NCI-H2107 treated with DMSO at 0.1 percent for 48 hours (cell line): ENCODE results near the gene ITPR1.

Source experiments
- DNase-seq: peaks from one replicate; lab custom pipeline; 2025; ENCODE audit not compliant: unreplicated experiment; lab: John Stamatoyannopoulos, UW

The ITPR1 gene

DNA sequence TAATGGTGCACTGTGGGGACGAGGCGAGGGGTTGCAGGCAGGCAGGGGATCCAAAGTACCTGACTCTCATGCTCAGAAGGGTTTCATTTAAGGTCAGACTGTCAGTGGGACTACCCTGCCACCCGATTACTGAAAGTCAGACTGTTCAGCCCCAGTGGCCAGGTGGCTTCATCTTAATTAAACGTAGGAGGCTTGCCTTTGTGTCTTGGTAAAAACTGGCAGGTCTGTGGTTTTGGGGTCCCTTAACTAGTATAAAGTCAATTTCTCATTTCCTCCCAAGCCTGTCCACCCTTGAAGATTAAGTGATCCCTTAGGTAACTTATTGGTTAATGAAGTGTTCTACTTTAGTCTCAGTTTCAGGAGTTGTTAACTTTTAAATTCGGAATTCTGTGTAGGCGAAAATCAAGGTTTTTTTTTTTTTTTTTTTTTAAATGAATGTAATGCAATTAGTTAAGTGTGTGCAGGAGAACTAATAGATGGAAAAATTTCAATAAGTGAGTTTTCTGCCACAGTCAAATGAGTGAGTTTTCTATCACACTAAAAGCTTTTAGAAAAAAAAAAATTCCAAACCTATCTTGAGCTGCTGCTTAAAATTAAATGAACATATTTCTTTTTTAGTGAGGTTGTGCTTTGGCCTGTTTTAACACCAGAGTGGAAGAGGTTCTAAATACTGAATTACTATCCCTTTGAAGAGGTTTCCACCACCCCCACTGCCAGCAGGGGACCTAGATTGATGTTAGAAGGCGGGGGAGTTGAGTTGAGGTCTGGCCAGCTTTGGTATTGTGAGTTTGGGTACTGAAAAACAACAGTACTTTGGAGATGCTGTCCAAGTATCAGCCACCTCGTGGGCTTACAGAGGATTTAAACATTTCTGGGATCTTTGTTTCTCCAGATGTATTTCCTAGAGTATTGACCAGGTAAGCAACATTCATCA lies 15.2 kb downstream of the ITPR1 start:
- no peak for DNase-seq

DNA sequence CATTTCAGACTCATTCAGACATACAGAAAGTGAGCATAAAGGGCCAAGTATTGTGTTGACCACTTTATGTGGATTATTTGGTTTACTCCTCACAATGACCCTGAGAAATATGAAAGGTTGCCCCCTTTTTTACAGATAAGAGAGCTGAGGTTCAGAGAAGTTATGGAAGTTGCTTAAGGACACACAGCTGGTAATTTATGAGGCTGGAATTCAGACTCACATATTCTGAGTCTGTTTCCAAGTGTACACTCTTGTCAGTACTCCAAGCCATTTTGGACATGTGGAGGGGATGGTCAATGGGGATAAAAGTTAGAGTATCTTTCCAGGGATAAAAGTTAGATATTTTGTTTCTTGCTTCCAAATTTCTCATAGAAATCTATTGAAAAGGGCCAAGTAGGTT lies 15.9 kb downstream of the ITPR1 start:
- DNase-seq: no peak

DNA sequence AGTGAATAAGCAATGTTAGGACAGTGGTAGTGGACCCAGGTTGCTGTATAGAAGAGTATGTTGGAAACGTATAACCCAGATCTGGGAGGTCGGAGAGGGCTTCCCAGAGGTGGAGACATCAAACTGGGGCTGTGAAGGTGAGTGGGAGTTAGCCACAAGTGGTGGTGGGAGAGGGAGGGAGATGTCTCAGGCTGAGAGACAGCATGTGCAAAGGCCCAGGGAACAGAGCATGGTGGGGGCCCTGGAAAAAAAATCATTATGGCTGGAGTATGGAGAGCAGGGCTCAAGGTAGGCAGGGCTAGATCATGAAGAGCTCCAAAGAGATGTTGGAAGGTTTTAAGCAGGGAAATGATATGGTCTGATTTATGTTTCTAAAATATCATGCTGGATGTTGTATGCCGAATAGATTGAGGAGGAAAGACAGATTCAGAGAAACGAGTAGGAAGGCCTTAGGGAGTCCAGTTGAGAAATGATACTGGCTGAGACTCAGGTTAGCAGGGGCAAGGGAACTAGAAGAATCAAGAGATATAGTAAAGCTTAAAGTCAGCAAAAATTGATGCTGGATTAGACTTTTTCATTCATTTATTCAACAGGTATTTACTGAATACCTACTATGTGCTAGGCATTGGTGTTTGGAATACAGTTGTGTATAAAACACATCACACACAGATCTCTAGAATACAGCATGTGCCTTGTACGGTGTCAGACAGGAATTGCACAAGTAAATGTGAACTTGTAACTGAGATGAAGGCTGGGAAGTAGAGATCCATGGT lies 17.0 kb downstream of the ITPR1 start:
- no peak for DNase-seq

DNA sequence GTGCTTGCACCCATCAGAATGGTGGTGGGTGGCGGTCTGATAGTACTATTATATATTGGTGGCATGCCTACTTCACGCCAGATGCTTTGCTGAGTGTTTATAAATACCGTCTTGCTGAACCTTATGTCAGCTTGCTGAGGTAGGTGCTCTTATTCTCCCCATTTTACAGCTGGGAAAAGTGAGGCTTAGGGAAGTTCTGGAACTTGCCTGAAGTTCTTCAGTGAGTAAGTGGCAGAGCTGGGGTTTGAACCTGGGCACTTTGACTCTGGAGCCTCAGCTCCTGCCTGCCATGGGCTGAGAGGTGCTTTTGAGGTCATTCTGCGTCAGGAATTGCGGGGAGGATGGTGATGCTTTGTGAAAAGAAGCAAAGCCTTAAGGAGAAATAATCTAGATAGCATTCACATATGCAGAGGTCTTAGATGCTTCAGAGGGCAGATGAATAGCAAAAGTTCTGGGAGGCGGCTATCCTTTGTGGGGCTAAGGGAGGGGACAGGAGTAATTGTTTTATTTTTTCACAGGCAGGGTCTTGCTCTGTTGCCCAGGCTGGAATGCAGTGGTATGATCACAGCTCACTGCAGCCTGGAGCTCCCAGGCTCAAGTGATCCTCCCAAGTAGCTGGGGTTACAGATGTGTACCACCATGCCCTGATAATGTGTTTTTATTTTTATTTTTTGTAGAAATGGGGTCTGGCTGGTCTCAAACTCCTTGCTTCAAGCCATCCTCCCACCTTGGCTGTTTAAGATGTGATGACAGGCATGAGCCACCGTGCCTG lies 18.5 kb downstream of the ITPR1 start:
- DNase-seq: no peak

DNA sequence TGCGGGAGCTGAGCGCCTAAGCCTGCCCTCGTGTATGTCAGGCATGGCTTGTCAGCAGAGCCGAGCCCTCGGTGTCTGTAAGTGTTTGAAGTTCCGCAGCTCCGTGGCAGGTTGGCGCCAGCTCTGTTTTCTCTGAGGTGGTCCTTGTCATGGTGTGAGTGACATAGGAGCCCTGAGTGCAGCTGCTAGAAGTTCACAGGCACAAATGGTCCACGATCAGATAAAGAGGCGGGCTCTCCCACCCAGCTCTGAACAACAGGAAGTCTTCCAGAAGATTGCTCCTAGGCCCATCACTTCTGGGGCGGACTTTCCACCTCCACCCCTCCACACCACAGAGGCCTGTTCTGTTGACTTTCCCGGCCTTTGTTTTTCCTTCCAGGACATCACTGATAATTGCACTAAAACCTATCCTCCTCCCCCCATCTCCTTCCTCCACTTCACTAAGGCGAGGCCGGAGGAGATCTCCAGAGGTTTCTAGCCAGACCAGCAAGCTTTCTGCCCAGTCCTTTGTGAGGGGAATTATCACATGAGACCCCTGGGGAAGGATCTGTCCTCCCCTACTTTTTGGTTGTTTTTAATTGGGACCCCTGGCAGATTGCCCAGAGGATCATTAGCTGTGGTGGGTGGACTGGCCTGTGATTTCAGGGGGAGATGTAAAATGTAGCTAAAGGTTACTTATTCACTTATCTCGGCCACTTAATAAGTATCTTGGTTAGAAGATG lies 19.9 kb downstream of the ITPR1 start:
- DNase-seq: no peak

DNA sequence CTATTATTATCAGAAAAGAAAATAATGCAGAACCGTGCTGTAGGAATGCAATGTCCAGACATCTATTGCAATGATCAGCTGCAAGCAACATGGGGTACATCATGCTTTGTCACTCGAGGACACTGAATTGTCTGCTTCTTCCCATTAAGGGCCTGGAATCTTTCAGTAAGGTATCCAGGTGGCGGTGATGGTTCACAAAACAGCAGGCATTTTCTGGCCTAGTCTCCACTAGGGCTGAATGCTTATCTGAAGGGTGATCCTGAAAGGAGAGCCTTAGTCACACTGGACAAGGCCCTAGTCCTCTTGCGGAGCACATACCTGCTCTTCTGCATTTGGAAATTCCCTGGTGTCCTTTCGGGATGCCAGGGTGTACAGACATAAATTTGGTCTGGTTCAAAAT lies 21.2 kb downstream of the ITPR1 start:
- no peak for DNase-seq

DNA sequence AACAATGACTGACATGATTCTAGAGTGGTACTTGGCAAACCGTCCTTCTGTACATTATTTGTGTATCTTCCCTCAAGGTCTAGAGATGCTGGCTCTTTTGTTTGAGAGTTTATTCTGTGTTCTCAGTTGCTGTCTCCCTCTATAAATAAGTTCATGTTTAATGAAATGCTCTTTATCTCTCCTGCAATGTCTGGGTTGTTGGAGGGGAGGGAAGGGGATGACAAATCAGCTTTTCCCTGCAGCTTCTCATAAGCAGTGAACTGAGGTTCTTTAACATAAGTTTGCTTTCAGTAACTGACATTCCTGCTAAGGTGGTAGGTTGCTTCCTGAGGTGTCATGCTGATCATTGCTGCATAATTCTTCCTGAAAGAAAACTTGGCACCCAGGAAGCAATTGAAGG lies 21.8 kb downstream of the ITPR1 start:
- no peak for DNase-seq

DNA sequence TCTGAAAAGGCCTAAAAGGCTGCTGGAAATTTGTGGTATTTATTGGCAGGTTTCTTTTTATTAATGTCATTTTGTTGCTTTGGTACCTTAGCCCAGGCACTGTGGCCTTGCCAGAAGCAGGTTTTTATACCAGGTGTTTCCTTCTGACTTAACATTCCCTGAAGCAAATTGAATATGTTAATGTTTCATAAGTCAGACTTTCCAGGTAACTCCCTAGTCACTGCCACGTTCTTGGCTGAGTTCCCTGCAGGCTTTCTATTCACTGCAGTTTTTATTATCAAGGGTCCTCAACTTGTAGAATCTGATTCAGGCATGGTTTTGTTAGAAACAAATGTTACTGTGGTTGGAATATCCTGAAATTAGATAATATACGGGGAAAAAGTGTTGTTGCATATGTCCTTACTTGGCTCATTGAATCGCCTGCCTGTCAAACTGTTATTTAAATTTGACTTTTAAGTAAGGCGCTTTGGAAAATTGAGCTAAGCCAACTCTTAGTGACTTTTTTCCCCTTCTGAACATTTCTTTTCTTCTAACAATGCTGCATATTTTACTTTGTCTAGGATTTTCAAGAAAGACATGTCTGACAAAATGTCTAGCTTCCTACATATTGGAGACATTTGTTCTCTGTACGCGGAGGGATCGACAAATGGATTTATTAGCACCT lies 22.9 kb downstream of the ITPR1 start:
- DNase-seq: no peak

DNA sequence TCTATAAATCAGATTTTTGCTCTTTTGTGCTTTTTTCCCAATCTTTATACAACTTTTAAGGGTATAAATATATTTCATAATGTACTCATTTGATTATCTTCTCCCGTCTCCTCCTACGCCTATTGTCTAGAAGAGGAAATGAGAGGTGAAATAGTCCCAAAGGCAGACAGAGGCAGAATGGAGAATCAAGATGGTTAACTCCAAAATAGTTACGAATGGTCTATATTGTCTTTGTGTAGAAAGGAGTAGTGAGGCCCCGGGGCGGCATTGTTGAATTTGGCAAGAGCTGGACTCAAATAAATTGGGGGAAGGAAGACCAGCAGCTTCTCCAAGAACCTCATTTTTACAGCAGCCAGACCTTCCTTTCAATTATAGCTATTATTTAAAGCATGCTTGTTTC lies 23.9 kb downstream of the ITPR1 start:
- no peak for DNase-seq

DNA sequence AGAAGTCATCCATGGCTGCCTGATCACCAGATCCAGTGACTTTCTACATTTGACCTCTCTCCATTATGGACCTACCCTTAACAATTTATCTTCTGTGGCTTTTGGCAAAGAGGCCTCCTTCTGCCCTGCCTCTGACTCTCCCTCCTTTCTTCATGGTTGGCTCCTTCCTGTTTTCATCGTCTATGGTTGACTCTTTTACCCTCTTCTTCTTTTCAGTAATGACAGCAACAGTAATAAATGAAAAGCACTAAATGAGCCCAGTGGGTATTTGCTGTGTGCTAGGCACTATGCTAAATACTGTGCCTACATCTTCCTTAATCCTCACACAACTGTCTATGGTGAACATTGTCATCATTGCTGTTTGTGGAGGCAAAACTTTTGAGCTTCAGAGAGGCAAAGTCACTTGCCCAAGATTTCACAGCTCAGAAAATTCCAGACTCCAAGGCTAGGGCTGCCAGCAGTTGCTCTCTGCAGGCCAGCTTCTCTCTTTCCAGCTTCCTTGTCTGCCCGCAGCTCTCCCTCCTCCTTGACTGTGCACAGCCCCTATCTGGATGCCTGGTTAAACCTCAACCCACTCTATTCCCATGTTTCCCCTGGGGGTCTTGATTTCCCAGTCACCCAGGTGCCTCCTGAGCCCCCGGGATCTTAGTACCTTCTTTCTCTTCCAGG lies 24.6 kb downstream of the ITPR1 start:
- no peak for DNase-seq

DNA sequence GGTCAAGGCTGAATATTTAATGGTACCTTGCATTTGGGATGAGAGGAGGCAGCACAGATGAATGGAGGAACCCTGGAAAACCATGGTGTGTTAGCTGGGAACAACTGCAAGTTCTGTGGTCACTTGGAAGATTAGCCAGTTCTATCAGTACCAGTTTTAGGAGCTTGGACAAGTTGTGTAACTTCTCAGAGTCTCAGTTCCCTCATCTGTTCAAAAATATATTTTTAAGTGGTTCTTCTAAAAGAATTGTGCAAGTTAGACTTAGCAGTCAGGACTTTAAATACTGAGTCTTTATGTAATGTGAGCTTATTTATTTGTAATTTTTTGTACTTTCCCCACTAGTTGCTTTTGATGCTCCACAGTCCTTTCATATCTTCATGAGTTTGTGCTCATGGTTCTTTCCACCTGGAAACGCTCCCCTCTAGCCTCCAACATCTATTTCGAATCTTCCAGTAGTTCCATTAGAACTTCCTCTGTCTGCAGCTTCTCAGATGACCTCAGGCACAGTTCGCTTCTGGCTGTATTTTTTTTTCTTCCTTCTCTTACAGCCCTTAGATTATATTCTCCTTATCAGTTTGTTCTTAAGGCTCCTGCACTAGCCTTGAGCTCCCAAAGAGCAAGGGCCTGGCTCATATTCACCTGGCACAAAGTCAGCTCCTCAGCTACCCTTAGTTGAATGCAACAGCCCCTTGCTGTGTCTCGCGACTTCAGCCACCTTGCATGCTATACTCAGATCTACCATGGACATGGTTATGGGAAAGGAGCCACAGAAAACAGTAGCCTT lies 27.1 kb downstream of the ITPR1 start:
- DNase-seq: no peak

DNA sequence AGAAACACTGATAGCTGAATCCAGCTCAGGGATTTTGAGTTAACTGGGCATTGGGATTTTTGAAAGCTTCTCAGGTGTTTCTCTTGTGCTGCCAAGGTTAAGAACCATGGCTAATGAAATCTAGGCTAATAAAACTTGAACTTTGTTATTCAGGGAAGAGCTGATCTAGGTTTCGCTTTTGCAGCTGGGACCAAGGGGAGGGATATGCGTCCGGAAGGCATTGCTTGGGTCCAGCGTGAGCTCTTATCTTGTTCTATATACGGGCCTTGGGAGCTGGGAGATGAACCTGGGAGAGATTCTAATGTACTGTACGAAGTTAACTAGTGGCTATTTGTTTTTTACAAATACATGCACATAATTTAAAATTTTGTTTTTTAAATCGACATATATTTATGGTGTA lies 29.8 kb downstream of the ITPR1 start:
- no peak for DNase-seq

DNA sequence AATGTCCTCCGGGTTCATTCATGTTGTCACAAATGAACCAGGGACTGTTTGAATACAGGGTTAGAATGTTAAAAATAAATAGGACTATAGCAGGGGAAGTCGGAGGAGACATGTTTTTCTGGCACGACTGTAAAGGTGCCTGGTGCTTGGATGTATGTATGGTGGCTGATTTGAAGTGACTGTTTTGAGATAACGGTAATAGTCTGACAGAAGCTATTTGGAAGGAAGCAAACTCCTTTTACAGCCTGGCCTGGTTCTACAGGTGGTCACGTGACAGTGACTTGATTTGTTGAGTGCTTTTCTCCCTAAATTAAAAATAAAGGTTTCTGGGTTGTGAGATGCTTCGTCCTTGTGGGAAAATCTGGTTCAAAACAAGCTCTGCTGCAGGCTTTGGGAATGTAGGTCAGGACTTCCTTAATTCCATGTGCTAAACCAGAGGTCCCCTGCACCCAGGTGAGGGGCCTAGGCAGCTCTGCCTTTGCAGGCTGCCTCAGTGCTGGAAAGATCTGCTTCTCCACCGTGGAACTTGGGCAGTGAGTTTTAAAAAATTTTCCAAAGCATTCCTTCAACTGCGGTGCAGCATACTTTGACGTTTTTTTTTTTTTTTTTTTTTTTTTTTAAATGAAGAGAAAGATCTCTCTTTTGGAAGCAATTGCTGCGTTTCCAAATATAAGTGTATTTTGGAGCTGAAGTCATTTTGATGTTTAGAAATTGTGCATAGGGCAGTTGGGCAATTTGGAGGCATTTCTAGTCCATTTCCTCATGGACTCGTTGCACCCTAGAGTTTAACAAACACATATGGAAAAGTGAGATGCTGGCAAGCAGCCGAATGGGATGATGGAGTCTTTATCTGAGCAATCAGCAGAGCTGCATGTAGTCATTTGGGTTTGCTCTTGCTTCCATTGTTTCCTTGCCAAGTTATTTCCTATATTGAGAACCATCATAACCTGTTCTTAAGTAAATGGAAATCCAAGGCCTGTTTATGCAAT lies 30.9 kb downstream of the ITPR1 start:
- no peak for DNase-seq

DNA sequence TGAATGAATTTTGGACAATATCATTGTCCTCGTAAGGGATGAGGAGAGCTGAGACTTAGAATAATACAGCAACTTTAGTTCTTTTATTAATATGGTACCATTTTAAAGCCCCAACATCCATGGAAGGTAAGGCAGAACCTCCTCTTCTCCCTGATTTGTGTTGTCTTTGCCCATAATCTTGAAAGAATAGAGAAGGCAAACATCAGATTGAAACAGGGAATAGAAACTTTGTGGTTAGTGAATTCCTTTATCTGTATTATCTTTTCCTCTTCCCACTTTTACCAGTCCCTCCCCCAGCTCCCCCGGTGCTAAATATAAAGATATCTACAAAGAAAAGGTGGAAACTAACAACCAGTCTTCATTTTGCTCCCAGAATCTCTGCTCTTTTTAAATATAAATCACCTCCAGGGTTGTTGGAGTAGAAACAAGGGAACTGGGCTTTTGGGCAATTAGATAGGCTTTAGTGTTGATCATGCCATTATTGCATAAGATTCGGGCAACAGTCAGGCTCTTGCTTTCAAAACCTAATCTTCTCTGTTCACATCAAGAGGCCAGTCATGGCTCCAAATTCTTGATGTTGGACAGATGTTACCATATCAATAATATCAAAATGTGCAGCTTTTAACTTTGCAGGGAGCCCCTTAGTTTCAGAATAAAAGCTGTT lies 32.5 kb downstream of the ITPR1 start:
- no peak for DNase-seq

DNA sequence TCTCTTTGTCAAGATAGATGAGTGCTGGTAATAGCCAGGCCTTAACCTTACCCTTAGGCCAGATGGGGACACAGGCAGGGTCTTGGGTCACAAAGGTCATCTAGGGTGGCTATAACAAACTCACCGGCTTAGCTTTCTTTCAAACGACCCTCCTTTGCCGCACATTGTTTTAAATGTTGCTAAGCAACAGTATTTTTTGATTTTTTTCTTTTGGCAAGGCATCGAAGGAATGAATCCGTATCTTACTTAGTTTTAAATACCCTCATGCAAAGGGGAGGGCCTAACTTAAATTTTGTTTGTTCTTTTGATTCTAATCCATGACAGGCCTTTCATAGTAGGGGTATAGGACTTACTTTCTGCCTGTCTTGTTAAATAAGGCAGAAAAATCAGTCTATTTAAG lies 35.2 kb downstream of the ITPR1 start:
- no peak for DNase-seq

DNA sequence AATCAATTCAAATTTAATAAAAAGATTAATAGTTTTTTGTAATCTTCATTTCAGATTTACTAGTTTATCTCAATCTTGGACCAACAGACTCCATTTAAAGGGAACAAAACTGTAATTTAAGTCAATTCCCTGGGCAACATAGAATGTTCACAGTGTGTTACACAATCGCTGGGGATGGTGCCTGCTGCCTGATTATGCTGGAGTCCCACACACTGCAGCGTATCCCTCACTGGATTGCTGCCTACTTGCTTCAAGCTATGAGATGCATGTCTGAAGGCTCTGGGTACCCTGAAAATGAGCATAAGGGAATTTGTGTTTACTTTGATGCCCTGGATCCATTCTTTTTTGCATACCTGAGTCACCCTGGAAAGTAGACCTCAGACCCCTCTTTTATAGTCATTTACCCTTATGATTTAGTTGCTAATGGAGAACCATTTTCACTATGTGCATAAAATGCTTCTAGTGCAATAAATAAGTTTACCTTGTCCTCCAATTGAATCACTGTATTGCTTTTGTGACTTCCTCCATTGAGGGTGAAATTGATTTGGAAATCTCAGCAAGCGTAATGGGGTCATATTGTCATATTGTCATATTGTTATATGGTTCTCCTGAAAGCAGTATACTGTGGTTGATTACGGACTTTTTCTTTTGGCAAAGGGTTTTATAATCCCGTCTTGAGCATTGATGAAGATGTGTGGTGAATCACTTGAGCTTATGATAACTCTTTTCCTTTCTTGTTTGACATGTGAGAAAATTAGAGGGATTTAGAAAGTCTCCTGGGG lies 35.9 kb downstream of the ITPR1 start:
- no peak for DNase-seq
